ENCODE results near the gene OR2AE1. TPM values are rescaled to one million over a fixed set of nuclear protein-coding genes. Genes with fewer than 3 reads are reported as not detected.

The OR2AE1 gene
- total and polyA plus RNA-seq, 9 of the 15 experiments (the other 6 are each of a cell fraction or from before 2014, with no cell fraction given): 0.27 TPM; not detected in 8

GRCh38 chr7:99833289-99833877, 43.5 kb downstream of the OR2AE1 start (continued):
- TF ChIP-seq SRF (CRISPR knock-in tag; IDR thresholded peaks at IDR 0.05) (no peak), BHLHE40 (IDR thresholded peaks at IDR 0.05; ENCODE audit: low read length) (peak; percentile 96), ARID2 (IDR thresholded peaks at IDR 0.05) (no peak), ZNF324 (CRISPR knock-in tag; IDR thresholded peaks at IDR 0.05) (no peak), POLR2B (IDR thresholded peaks at IDR 0.05; ENCODE audit: low read depth, partially characterized antibody) (peak; percentile 33), CTCFL (IDR thresholded peaks at IDR 0.05; ENCODE audit: borderline replicate concordance, insufficient read depth, low read depth, low read length, poor library complexity, severe bottlenecking) (no peak), ZNF76 (CRISPR knock-in tag; IDR thresholded peaks at IDR 0.05; ENCODE audit: borderline replicate concordance) (0 out of 2 replicates have a peak, but pooled peaks have one; percentile 21), EP400 (IDR thresholded peaks at IDR 0.05) (peak; percentile 91), PHF20 (IDR thresholded peaks at IDR 0.05; ENCODE audit: partially characterized antibody) (no peak), RBBP5 (IDR thresholded peaks at IDR 0.05; ENCODE audit: borderline replicate concordance, insufficient read depth, low read length, poor library complexity, severe bottlenecking) (peak; percentile 61), PBX2 (CRISPR knock-in tag; IDR thresholded peaks at IDR 0.05; ENCODE audit: low read depth) (no peak), PBX2 (tag; conservative IDR thresholded peaks at IDR 0.05; ENCODE audit: low read depth) (peak; percentile 34; the same call in 1 of the 2 replicates), DIDO1 (tag; IDR thresholded peaks at IDR 0.05; ENCODE audit: low read depth) (no peak), JUN (IDR thresholded peaks at IDR 0.05; ENCODE audit: borderline replicate concordance, low read depth, low read length) (peak; percentile 78), JUN (CRISPR knock-in tag; IDR thresholded peaks at IDR 0.05; ENCODE audit: borderline replicate concordance) (no peak), MYNN (IDR thresholded peaks at IDR 0.05) (peak; percentile 85), MYNN (CRISPR knock-in tag; IDR thresholded peaks at IDR 0.05) (no peak)

All from K562 (cell line).